Transverse colon (tissue), 4 donors: Measurements from ENCODE around the gene DNLZ. TPM values are rescaled to one million over a fixed set of nuclear protein-coding genes. Genes with fewer than 3 reads are reported as not detected.

Experiments used
- DNase-seq: peaks from one replicate; pipeline ENCODE4 v3.0.0-alpha.2; 2019
- H3K27ac ChIP-seq, 4 donors: fragments of 200-600 bp; sonication (generic); 2 replicates each; pipeline ENCODE4 v1.5.1; 2016 to 2018; ENCODE audit warnings: inconsistent platforms in 4 of 4
- H3K27me3 ChIP-seq: fragments of 200-600 bp; sonication (generic); 2 replicates; pipeline ENCODE4 v1.5.1; 2017; ENCODE audit warnings: inconsistent platforms
- H3K36me3 ChIP-seq, 4 donors: fragments of 200-600 bp; sonication (generic); 2 replicates each; pipeline ENCODE4 v1.5.1; 2017 to 2019; ENCODE audit warnings: inconsistent platforms in 4 of 4
- H3K4me1 ChIP-seq, 4 donors: fragments of 200-600 bp; sonication (generic); 2 replicates each; pipeline ENCODE4 v1.5.1; 2017 to 2020; ENCODE audit warnings: inconsistent platforms in 4 of 4
- H3K4me3 ChIP-seq, 4 donors: fragments of 200-600 bp; sonication (generic); 1 replicate in 1 of 4; 2 replicates in 3 of 4; pipeline versions ENCODE4 v1.5.1 to v1.6.1; 2017 to 2019; ENCODE audit warnings: inconsistent platforms in 4 of 4
- H3K9me3 ChIP-seq, 2 donors: fragments of 200-600 bp; sonication (generic); 2 replicates each; pipeline ENCODE4 v1.5.1; 2017 to 2019; ENCODE audit warnings: inconsistent platforms in 2 of 2
- CTCF ChIP-seq, 5 experiments: fragments of 200-600 bp in 3 of 5; fragments of 450-650 bp in 2 of 5; sonication (generic) in 3 of 5; IDR thresholded peaks; 1 replicate in 2 of 5; 2 replicates in 3 of 5; pipeline ENCODE4 v1.5.1; 2016 to 2017; ENCODE audit warnings: antibody characterized with exemption in 5 of 5, inconsistent platforms in 3 of 5, mild to moderate bottlenecking in 2 of 5, moderate library complexity in 1 of 5
- EP300 ChIP-seq: sonication (generic); formaldehyde crosslinking; IDR thresholded peaks from one replicate; pipeline ENCODE4 v1.6.1; 2017; ENCODE audit warnings: antibody characterized with exemption, low read depth
- POLR2A ChIP-seq: fragments of 450-650 bp; IDR thresholded peaks from one replicate; pipeline ENCODE4 v1.6.1; 2016; ENCODE audit warnings: antibody characterized with exemption, mild to moderate bottlenecking, moderate library complexity
- POLR2AphosphoS5 ChIP-seq, 3 donors: sonication (generic); formaldehyde crosslinking; IDR thresholded peaks; one replicate each; pipeline ENCODE4 v1.6.1; 2016; ENCODE audit warnings: antibody characterized with exemption in 3 of 3
- whole genome bisulfite sequencing, 2 donors: methylation state at CpG; one replicate each; pipeline ENCODE4 v1.1.5; 2018; ENCODE audit warnings: low coverage in 1 of 2; 5-methylcytosine and 5-hydroxymethylcytosine counted together
- in situ Hi-C, 4 donors: fragments of 200-750 bp; cut with MboI; loops; one replicate each; pipeline versions ENCODE4 v1.15.0 to v1.15.1; 2017; ENCODE audit warnings: low sequenced_read_pairs in 3 of 4, low pct_ligation_motif_present in 1 of 4, low pct_unique_long_range_greater_than_20kb in 1 of 4
- intact Hi-C: fragments of 100-400 bp; cut with DNase I; formaldehyde crosslinking; loops from one replicate; pipeline ENCODE4 v1.15.1; 2023; ENCODE audit warnings: low total_unique reads
- total RNA-seq, 4 donors: library from RNA; depleted of rRNA; stranded (reverse); fragments of >200 nt; gene quantifications; one replicate each; pipeline ENCODE4 v1.1.0, GENCODE V29; 2016

The DNLZ gene
- total RNA-seq, 4 donors from 2014 or later = 6.7 to 17.3 (median 10.4) TPM

GRCh38 chr9:136318776-136319241 lies 44.7 kb downstream of the DNLZ start:
- no peak overlapping the region for H3K27ac ChIP-seq
- intact Hi-C loops = no loop called here
- H3K9me3 ChIP-seq = peaks cover 0 to 5% of the 10 kb centered on the region in 2 donors
- no peaks in the 10 kb centered on the region for H3K36me3 ChIP-seq
- peaks cover 9% of the 10 kb centered on the region for H3K27me3 ChIP-seq
- TF ChIP-seq CTCF (IDR thresholded peaks at IDR 0.05) = no peak
- no peak for TF ChIP-seq POLR2AphosphoS5 (IDR thresholded peaks at IDR 0.05)
- TF ChIP-seq EP300 = no peak
- TF ChIP-seq POLR2A = no peak
- WGBS, 2 donors = 63 to 67% methylated on average over 1 to 16 of the region's 16 CpGs
- DNase-seq = no peak
- no peaks in the 10 kb centered on the region for H3K4me1 ChIP-seq
- in situ Hi-C loops = no loop called here
- H3K4me3 ChIP-seq = no peak overlapping the region

GRCh38 chr9:136318111-136318775 lies 45.3 kb downstream of the DNLZ start:
- Histone ChIP-seq H3K4me3 (no peak overlapping the region), H3K36me3 (no peaks in the 10 kb centered on the region), H3K9me3 (peaks cover 0 to 5% of the 10 kb centered on the region in 2 donors), H3K4me1 (no peaks in the 10 kb centered on the region), H3K27ac (no peak overlapping the region), H3K27me3 (peaks cover 9% of the 10 kb centered on the region)
- intact Hi-C loops = no loop called here
- DNase-seq = no peak
- WGBS, 2 donors = 68 to 80% methylated on average over 1 to 20 of the region's 21 CpGs
- in situ Hi-C loops = no loop called here
- no peak for TF ChIP-seq POLR2A
- TF ChIP-seq CTCF (IDR thresholded peaks at IDR 0.05) = no peak
- TF ChIP-seq EP300 = no peak

GRCh38 chr9:136317695-136318094 lies 45.8 kb downstream of the DNLZ start:
- in situ Hi-C loops (no loop called here), intact Hi-C loops (no loop called here)
- Histone ChIP-seq H3K4me1 (no peaks in the 10 kb centered on the region), H3K9me3 (peaks cover 0 to 5% of the 10 kb centered on the region in 2 donors), H3K4me3 (no peak overlapping the region), H3K27ac (no peak overlapping the region), H3K36me3 (no peaks in the 10 kb centered on the region), H3K27me3 (peaks cover 5% of the 10 kb centered on the region)
- WGBS, 2 donors = 75 to 80% methylated on average over 2 to 16 of the region's 16 CpGs
- DNase-seq = no peak
- TF ChIP-seq CTCF (IDR thresholded peaks at IDR 0.05) (no peak), EP300 (no peak), POLR2A (no peak), POLR2AphosphoS5 (IDR thresholded peaks at IDR 0.05) (no peak)

GRCh38 chr9:136316896-136317676 lies 46.5 kb downstream of the DNLZ start:
- Histone ChIP-seq H3K4me1 (no peaks in the 10 kb centered on the region), H3K27ac (no peak overlapping the region), H3K9me3 (peaks cover 0 to 5% of the 10 kb centered on the region in 2 donors), H3K27me3 (no peaks in the 10 kb centered on the region), H3K36me3 (no peaks in the 10 kb centered on the region), H3K4me3 (no peak overlapping the region)
- TF ChIP-seq POLR2AphosphoS5 (IDR thresholded peaks at IDR 0.05) (no peak), EP300 (no peak), POLR2A (no peak), CTCF (IDR thresholded peaks at IDR 0.05) (no peak)
- intact Hi-C loops = no loop called here
- 91% methylated on average over 13 of the region's 13 CpGs; no CpG with 5 or more reads in 1 of the 2 donors for WGBS, 2 donors
- DNase-seq = no peak
- in situ Hi-C loops = no loop called here
